HG03575 (cell line): ENCODE data around the gene RGS7.
"Not testable (repeated sequence)": the region's sequence is repeated elsewhere in the genome, so short reads cannot be mapped to it uniquely, and the experiment has no call there.

ENCODE experiments used
- ATAC-seq: cut with Tn5 transposase; IDR thresholded peaks from one replicate; pipeline ENCODE4 v1.9.1; 2021; ENCODE audit not compliant: unreplicated experiment, insufficient number of reproducible peaks, low FRiP score; ENCODE audit errors: extremely low read depth

RGS7 gene

GRCh38 chr1:240912821-240913220, 444.2 kb downstream of the RGS7 start:
- ATAC-seq, result no peak

GRCh38 chr1:240909701-240910457, 447.1 kb downstream of the RGS7 start:
- ATAC-seq, result no peak

GRCh38 chr1:240906477-240906876, 450.5 kb downstream of the RGS7 start:
- no peak for ATAC-seq

GRCh38 chr1:240905225-240905765, 451.7 kb downstream of the RGS7 start:
- ATAC-seq, result no peak

GRCh38 chr1:240895424-240895823, 461.6 kb downstream of the RGS7 start:
- ATAC-seq, result not testable (repeated sequence)

GRCh38 chr1:240888787-240889048, 468.3 kb downstream of the RGS7 start:
- no peak for ATAC-seq

- no peak for ATAC-seq
Observed at GRCh38 chr1:240888039-240888786, 468.8 kb downstream of the RGS7 start.

GRCh38 chr1:240883490-240883889, 473.5 kb downstream of the RGS7 start:
- no peak for ATAC-seq

- ATAC-seq, result not testable (repeated sequence)
Observed at GRCh38 chr1:240882656-240883308, 474.2 kb downstream of the RGS7 start.

GRCh38 chr1:240878631-240879030, 478.4 kb downstream of the RGS7 start:
- ATAC-seq, result no peak

GRCh38 chr1:240877605-240878004, 479.4 kb downstream of the RGS7 start:
- ATAC-seq, result no peak

- ATAC-seq, result no peak
Observed at GRCh38 chr1:240876071-240876470, 480.9 kb downstream of the RGS7 start.

- no peak for ATAC-seq
Observed at GRCh38 chr1:240869071-240869470, 487.9 kb downstream of the RGS7 start.

- no peak for ATAC-seq
Observed at GRCh38 chr1:240866724-240867123, 490.3 kb downstream of the RGS7 start.

- ATAC-seq, result no peak
Observed at GRCh38 chr1:240860023-240860422, 497.0 kb downstream of the RGS7 start.

GRCh38 chr1:240854367-240854766, 502.6 kb downstream of the RGS7 start:
- no peak for ATAC-seq

GRCh38 chr1:240847325-240847724, 509.7 kb downstream of the RGS7 start:
- ATAC-seq, result no peak

- ATAC-seq, result no peak
Observed at GRCh38 chr1:240844486-240844885, 512.5 kb downstream of the RGS7 start.

- no peak for ATAC-seq
Observed at GRCh38 chr1:240843798-240844197, 513.2 kb downstream of the RGS7 start.

GRCh38 chr1:240836271-240836670, 520.7 kb downstream of the RGS7 start:
- ATAC-seq, result no peak
